Body of pancreas (tissue), 4 donors: ENCODE data around the gene DMKN. TPM values are rescaled to one million over a fixed set of nuclear protein-coding genes. Genes with fewer than 3 reads are reported as not detected.
A peak's percentile ranks its signal among the peaks of the same experiment; 100 is the strongest.

Source experiments
- ATAC-seq: fragments of 150-250 bp; one replicate; pipeline ENCODE4 v1.9.1; 2016
- DNase-seq, 4 donors: peaks; one replicate each; pipeline ENCODE4 v3.0.0-alpha.2; 2019
- H3K27ac ChIP-seq, 4 donors: fragments of 200-600 bp; sonication (generic); 1 replicate in 3 of 4; 2 replicates in 1 of 4; pipeline versions ENCODE4 v1.5.1 to v1.6.1; 2016 to 2019; ENCODE audit warnings: mild to moderate bottlenecking in 1 of 4, mixed read lengths in 1 of 4, moderate library complexity in 1 of 4
- H3K27me3 ChIP-seq, 2 donors: fragments of 200-600 bp; sonication (generic); one replicate each; pipeline ENCODE4 v1.6.0; 2016; ENCODE audit warnings: mild to moderate bottlenecking in 1 of 2
- H3K36me3 ChIP-seq, 2 donors: fragments of 200-600 bp; sonication (generic); replicated peaks in 1 of 2; 2 replicates each; pipeline ENCODE4 v1.5.1; 2016; ENCODE audit warnings: low read depth in 2 of 2; ENCODE audit not compliant: insufficient read depth in 1 of 2
- H3K4me1 ChIP-seq: fragments of 200-600 bp; sonication (generic); one replicate; pipeline ENCODE4 v1.6.0; 2016
- H3K4me3 ChIP-seq, 2 donors: fragments of 200-600 bp; sonication (generic); 1 replicate in 1 of 2; 2 replicates in 1 of 2; pipeline ENCODE4 v1.5.1; 2016 to 2019
- H3K9me3 ChIP-seq, 3 donors: fragments of 200-600 bp; sonication (generic); 1 replicate in 2 of 3; 2 replicates in 1 of 3; pipeline ENCODE4 v1.5.1; 2016
- CTCF ChIP-seq, 7 experiments: fragments of 450-650 bp in 4 of 7; fragments of 200-600 bp in 3 of 7; sonication (generic) in 3 of 7; IDR thresholded peaks; one replicate each; pipeline ENCODE4 v1.5.1; 2016 to 2019; ENCODE audit warnings: antibody characterized with exemption in 7 of 7
- POLR2A ChIP-seq, 3 donors: fragments of 450-650 bp; IDR thresholded peaks; one replicate each; pipeline ENCODE4 v1.6.1; 2016; ENCODE audit warnings: antibody characterized with exemption in 3 of 3, mild to moderate bottlenecking in 2 of 3
- WGBS, 2 donors: methylation state at CpG; one replicate each; pipeline ENCODE4 v1.1.5; 2017; 5-methylcytosine and 5-hydroxymethylcytosine counted together
- intact Hi-C: fragments of 100-400 bp; cut with DNase I; formaldehyde crosslinking; loops from one replicate; pipeline ENCODE4 v1.15.1; 2023
- total RNA-seq, 2 donors: library from RNA; depleted of rRNA; stranded (reverse); fragments of >200 nt; gene quantifications; one replicate each; pipeline ENCODE4 v1.1.0, GENCODE V29; 2016

DMKN gene
- total RNA-seq, 2 donors from 2014 or later = 146 TPM

GRCh38 chr19:35447606-35448469 lies 65.6 kb downstream of the DMKN start, which contains the start of gene FFAR2:
TSS of gene FFAR2 (plus strand) at chr19:35448257. CDS start at chr19:35449715, 1,458 bp downstream.
- H3K4me1 ChIP-seq = peaks cover 8% of the 10 kb centered on the region
- H3K27ac ChIP-seq = peak within 1 kb of the TSS in 1 of 4 donors; percentile 33
- ATAC-seq (no peak), DNase-seq (no peak)
- no peak within 1 kb of the TSS for H3K4me3 ChIP-seq
- WGBS, 2 donors = 76 to 88% methylated on average over 12 of the region's 12 CpGs
- intact Hi-C loops = no loop called here
- no peaks in the 10 kb centered on the region for H3K9me3 ChIP-seq
- no peaks in the 10 kb centered on the region for H3K36me3 ChIP-seq
- H3K27me3 ChIP-seq = peaks cover 0 to 5% of the 10 kb centered on the region in 2 donors
- TF ChIP-seq POLR2A (IDR thresholded peaks at IDR 0.05) (no peak), CTCF (IDR thresholded peaks at IDR 0.05) (no peak)

Other genes with a start within 250 kb of the DMKN start
- gene USF2, start 244.7 kb downstream of the DMKN start, total RNA-seq = 10 to 100 TPM; 76.8 to 91.3 TPM
- not detected for gene HAMP, start 231.1 kb downstream of the DMKN start, total RNA-seq
- 1 to 10 TPM in 1 of 2 donors, not detected in 1; 1.6 TPM for gene MAG, start 221.5 kb downstream of the DMKN start, total RNA-seq
- 1 to 10 TPM in 1 of 2 donors, under 1 TPM in 1; 0.52 to 3.0 TPM for gene CD22, start 184.5 kb downstream of the DMKN start, total RNA-seq
- gene FFAR1, start 165.7 kb downstream of the DMKN start, total RNA-seq = 1 to 10 TPM; 1.6 to 2.3 TPM
- not detected for gene FFAR3, start 155.2 kb downstream of the DMKN start, total RNA-seq
- gene GPR42, start 142.6 kb downstream of the DMKN start, total RNA-seq = not detected
- gene FFAR2, start 65.4 kb downstream of the DMKN start, total RNA-seq = not detected
- not detected for gene KRTDAP, start 23.2 kb downstream of the DMKN start, total RNA-seq
- gene SBSN, start 14.7 kb upstream of the DMKN start, total RNA-seq = not detected
- not detected for gene GAPDHS, start 19.8 kb upstream of the DMKN start, total RNA-seq
- 10 to 100 TPM; 59.4 to 67.9 TPM for gene TMEM147, start 32.0 kb upstream of the DMKN start, total RNA-seq
- 1 to 10 TPM in 1 of 2 donors, not detected in 1; 8.2 TPM for gene ATP4A, start 50.0 kb upstream of the DMKN start, total RNA-seq
- not detected for gene PMIS2, start 72.5 kb upstream of the DMKN start, total RNA-seq
- gene HAUS5, start 99.1 kb upstream of the DMKN start, total RNA-seq = 10 to 100 TPM in 1 of 2 donors, 1 to 10 TPM in 1; 9.6 to 14.5 TPM
- gene RBM42, start 115.4 kb upstream of the DMKN start, total RNA-seq = 10 to 100 TPM; 26.7 to 65.3 TPM
- gene ETV2, start 128.1 kb upstream of the DMKN start, total RNA-seq = not detected
- 100 to 1,000 TPM; 134 to 151 TPM for gene COX6B1, start 134.7 kb upstream of the DMKN start, total RNA-seq
- not detected for gene UPK1A, start 152.9 kb upstream of the DMKN start, total RNA-seq
- gene ZBTB32, start 190.9 kb upstream of the DMKN start, total RNA-seq = not detected
- 10 to 100 TPM; 18.7 to 31.6 TPM for gene KMT2B, start 204.4 kb upstream of the DMKN start, total RNA-seq
- 10 to 100 TPM in 1 of 2 donors, 1 to 10 TPM in 1; 6.0 to 11.2 TPM for gene IGFLR1, start 228.8 kb upstream of the DMKN start, total RNA-seq
- gene U2AF1L4, start 231.8 kb upstream of the DMKN start, total RNA-seq = 10 to 100 TPM; 26.2 to 83.4 TPM
- 10 to 100 TPM; 10.6 to 21.1 TPM for gene PSENEN, start 232.0 kb upstream of the DMKN start, total RNA-seq
- 1 to 10 TPM; 6.7 to 7.6 TPM for gene LIN37, start 234.9 kb upstream of the DMKN start, total RNA-seq
- gene HSPB6, start 243.4 kb upstream of the DMKN start, total RNA-seq = 100 to 1,000 TPM in 1 of 2 donors, 10 to 100 TPM in 1; 35.0 to 117 TPM
- 10 to 100 TPM in 1 of 2 donors, 1 to 10 TPM in 1; 7.3 to 14.2 TPM for gene PROSER3, start 244.5 kb upstream of the DMKN start, total RNA-seq